HUES6 (cell line): ENCODE data around the gene RAB3A.

Experiments used
- H3K27ac ChIP-seq: 2 replicates; pipeline ENCODE4 v1.7.0; 2013; ENCODE audit warnings: low read depth, mild to moderate bottlenecking, low read length, inconsistent platforms
- H3K27me3 ChIP-seq: 2 replicates; pipeline ENCODE4 v1.6.1; 2013; ENCODE audit warnings: low read length; ENCODE audit not compliant: control insufficient read depth, insufficient read depth
- H3K36me3 ChIP-seq: 2 replicates; pipeline ENCODE4 v1.6.1; 2013; ENCODE audit warnings: low read length; ENCODE audit not compliant: control insufficient read depth, insufficient read depth
- H3K4me1 ChIP-seq: 2 replicates; pipeline ENCODE4 v1.6.1; 2013; ENCODE audit warnings: low read length; ENCODE audit not compliant: control insufficient read depth, insufficient read depth
- H3K4me3 ChIP-seq: 2 replicates; pipeline ENCODE4 v1.5.1; 2013; ENCODE audit warnings: low read depth, low read length
- H3K9ac ChIP-seq: one replicate; pipeline ENCODE4 v1.6.1; 2013; ENCODE audit warnings: mild to moderate bottlenecking, low read length
- H3K9me3 ChIP-seq: 2 replicates; pipeline ENCODE4 v1.6.1; 2013; ENCODE audit warnings: low read depth, low read length; ENCODE audit not compliant: control insufficient read depth, insufficient read depth

RAB3A gene

GRCh38 chr19:18156841-18157464 lies 46.9 kb downstream of the RAB3A start:
- Histone ChIP-seq H3K4me3 (no peak overlapping the region), H3K9ac (no peak overlapping the region), H3K9me3 (no peaks in the 10 kb centered on the region), H3K4me1 (peaks cover 20% of the 10 kb centered on the region), H3K27ac (no peak overlapping the region), H3K27me3 (no peaks in the 10 kb centered on the region), H3K36me3 (peaks cover 15% of the 10 kb centered on the region)

GRCh38 chr19:18156268-18156667 lies 47.6 kb downstream of the RAB3A start:
- no peak overlapping the region for H3K9ac ChIP-seq
- H3K4me1 ChIP-seq: peaks cover 22% of the 10 kb centered on the region
- H3K4me3 ChIP-seq: no peak overlapping the region
- no peaks in the 10 kb centered on the region for H3K27me3 ChIP-seq
- no peaks in the 10 kb centered on the region for H3K9me3 ChIP-seq
- H3K27ac ChIP-seq: no peak overlapping the region
- H3K36me3 ChIP-seq: peaks cover 12% of the 10 kb centered on the region

GRCh38 chr19:18155095-18156087 lies 48.5 kb downstream of the RAB3A start:
- Histone ChIP-seq H3K9ac (no peak overlapping the region), H3K27ac (no peak overlapping the region), H3K4me1 (peaks cover 19% of the 10 kb centered on the region), H3K9me3 (no peaks in the 10 kb centered on the region), H3K36me3 (peaks cover 12% of the 10 kb centered on the region), H3K4me3 (no peak overlapping the region), H3K27me3 (no peaks in the 10 kb centered on the region)

- Histone ChIP-seq H3K4me1 (peaks cover 19% of the 10 kb centered on the region), H3K36me3 (peaks cover 12% of the 10 kb centered on the region), H3K9me3 (no peaks in the 10 kb centered on the region), H3K27me3 (no peaks in the 10 kb centered on the region), H3K9ac (peak overlapping the region; percentile 88), H3K27ac (peak overlapping the region; percentile 76), H3K4me3 (peak overlapping the region; percentile 86)
Measured at GRCh38 chr19:18153556-18154134, 50.2 kb downstream of the RAB3A start.

- H3K9ac ChIP-seq: peak within 1 kb of the TSS; percentile 93
- H3K4me1 ChIP-seq: peaks cover 19% of the 10 kb centered on the region
Measured at GRCh38 chr19:18152817-18153555, 50.9 kb downstream of the RAB3A start, which contains the start of gene PIK3R2. Gene PIK3R2 (plus strand): TSS chr19:18153163. CDS start chr19:18155880, 2,717 bp downstream.

GRCh38 chr19:18152442-18152816 lies 51.4 kb downstream of the RAB3A start:
- no peaks in the 10 kb centered on the region for H3K27me3 ChIP-seq

More at GRCh38 chr19:18152817-18153555, 50.9 kb downstream of the RAB3A start, which contains the start of gene PIK3R2:
- H3K27ac ChIP-seq: peak within 1 kb of the TSS; percentile 78
- H3K27me3 ChIP-seq: no peaks in the 10 kb centered on the region
- H3K4me3 ChIP-seq: peak within 1 kb of the TSS; percentile 86
- H3K36me3 ChIP-seq: peaks cover 12% of the 10 kb centered on the region
- no peaks in the 10 kb centered on the region for H3K9me3 ChIP-seq

GRCh38 chr19:18150776-18151624 lies 52.8 kb downstream of the RAB3A start:
- Histone ChIP-seq H3K4me1 (peaks cover 12% of the 10 kb centered on the region), H3K9me3 (no peaks in the 10 kb centered on the region), H3K4me3 (no peak overlapping the region), H3K36me3 (peaks cover 14% of the 10 kb centered on the region), H3K27ac (no peak overlapping the region), H3K27me3 (no peaks in the 10 kb centered on the region), H3K9ac (no peak overlapping the region)

More at GRCh38 chr19:18152442-18152816, 51.4 kb downstream of the RAB3A start:
- Histone ChIP-seq H3K9me3 (no peaks in the 10 kb centered on the region), H3K9ac (peak overlapping the region; percentile 93), H3K27ac (peak overlapping the region; percentile 78; the same call in 1 of the 2 replicates), H3K4me3 (peak overlapping the region; percentile 78), H3K4me1 (peaks cover 15% of the 10 kb centered on the region), H3K36me3 (peaks cover 14% of the 10 kb centered on the region)

- no peaks in the 10 kb centered on the region for H3K27me3 ChIP-seq
- H3K36me3 ChIP-seq: peaks cover 21% of the 10 kb centered on the region
- H3K4me1 ChIP-seq: peaks cover 12% of the 10 kb centered on the region
- H3K27ac ChIP-seq: no peak overlapping the region
- no peaks in the 10 kb centered on the region for H3K9me3 ChIP-seq
- H3K9ac ChIP-seq: no peak overlapping the region
- no peak overlapping the region for H3K4me3 ChIP-seq
Measured at GRCh38 chr19:18149596-18149975, 54.3 kb downstream of the RAB3A start.

- H3K4me3 ChIP-seq: no peak overlapping the region
- no peaks in the 10 kb centered on the region for H3K9me3 ChIP-seq
- no peak overlapping the region for H3K27ac ChIP-seq
- peaks cover 7% of the 10 kb centered on the region; the same call in 1 of the 2 replicates for H3K4me1 ChIP-seq
- H3K9ac ChIP-seq: no peak overlapping the region
- no peaks in the 10 kb centered on the region for H3K27me3 ChIP-seq
- H3K36me3 ChIP-seq: peaks cover 35% of the 10 kb centered on the region
Measured at GRCh38 chr19:18147396-18147795, 56.4 kb downstream of the RAB3A start.
